Natural killer cell (primary cell): ENCODE results near the gene RBMX2. TPM values are rescaled to one million over a fixed set of nuclear protein-coding genes. Genes with fewer than 3 reads are reported as not detected.
A peak's percentile ranks its signal among the peaks of the same experiment; 100 is the strongest.

ENCODE experiments used
- ATAC-seq, 3 donors: fragments of 150-1000 bp in 2 of 3; fragments of 200-7000 bp in 1 of 3; cut with Tn5 transposase; 1 replicate in 1 of 3; 2 replicates in 2 of 3; pipeline ENCODE4 v1.10.0; 2021; ENCODE audit warnings: mild to moderate bottlenecking in 2 of 3, moderate library complexity in 2 of 3
- DNase-seq, 2 donors: peaks; one replicate each; pipeline versions ENCODE4 v3.0.0 to v3.0.0-alpha.2; 2013 to 2021; ENCODE audit warnings: mixed read lengths in 1 of 2
- H3K27ac ChIP-seq: one replicate; pipeline ENCODE4 v1.5.1; 2013; ENCODE audit warnings: mild to moderate bottlenecking, low read length
- H3K27me3 ChIP-seq: one replicate; pipeline ENCODE4 v1.6.1; 2013; ENCODE audit warnings: low read length; ENCODE audit not compliant: control insufficient read depth, insufficient read depth
- H3K36me3 ChIP-seq: one replicate; pipeline ENCODE4 v1.6.1; 2013; ENCODE audit warnings: low read length; ENCODE audit not compliant: control insufficient read depth, insufficient read depth
- H3K4me1 ChIP-seq: one replicate; pipeline ENCODE4 v1.6.1; 2013; ENCODE audit warnings: low read length; ENCODE audit not compliant: control insufficient read depth, insufficient read depth
- H3K4me3 ChIP-seq: one replicate; pipeline ENCODE4 v1.5.1; 2013; ENCODE audit warnings: low read length
- H3K9me3 ChIP-seq: one replicate; pipeline ENCODE4 v1.6.1; 2013; ENCODE audit warnings: low read length; ENCODE audit not compliant: control insufficient read depth, insufficient read depth
- H3K27ac Mint-ChIP-seq, 2 donors: one replicate each; pipeline ENCODE4 v1.8.0; 2022; ENCODE audit warnings: mild to moderate bottlenecking in 2 of 2, mixed read lengths in 2 of 2, moderate library complexity in 1 of 2
- H3K27me3 Mint-ChIP-seq, 2 donors: one replicate each; pipeline ENCODE4 v1.8.0; 2022; ENCODE audit warnings: low read depth in 2 of 2, mixed read lengths in 2 of 2
- H3K36me3 Mint-ChIP-seq: one replicate; pipeline ENCODE4 v1.8.0; 2022; ENCODE audit warnings: mixed read lengths
- H3K4me1 Mint-ChIP-seq, 2 donors: one replicate each; pipeline ENCODE4 v1.8.0; 2022; ENCODE audit warnings: mixed read lengths in 2 of 2
- H3K4me3 Mint-ChIP-seq: one replicate; pipeline ENCODE4 v1.8.0; 2022; ENCODE audit warnings: mild to moderate bottlenecking, moderate library complexity, mixed read lengths
- H3K9me3 Mint-ChIP-seq, 2 donors: one replicate each; pipeline ENCODE4 v1.8.0; 2022; ENCODE audit warnings: mixed read lengths in 2 of 2
- CTCF ChIP-seq: fragments of 200-600 bp; IDR thresholded peaks from one replicate; pipeline ENCODE4 v1.8.0; 2022; ENCODE audit warnings: antibody characterized with exemption
- WGBS: methylation state at CpG from one replicate; pipeline ENCODE4 v1.1.7; 2013; ENCODE audit warnings: missing lambda C conversion rate; ENCODE audit not compliant: insufficient coverage; 5-methylcytosine and 5-hydroxymethylcytosine counted together
- intact Hi-C: fragments of 100-400 bp; cut with micrococcal nuclease; formaldehyde crosslinking; loops from one replicate; pipeline ENCODE4 v1.14.2; 2022
- total RNA-seq, 4 donors: library from RNA; stranded (reverse); fragments of 120-200 nt in 1 of 4; gene quantifications; one replicate each; pipeline versions ENCODE4 v1.2.3 to v1.2.4, GENCODE V29; 2013 to 2022

RBMX2 gene
- total RNA-seq, 3 donors from 2014 or later (not counting 1 experiment from before 2014, with no cell fraction given) = 19.1 to 26.3 (median 21.9) TPM

- TF ChIP-seq CTCF = no peak
Measured at GRCh38 chrX:130415201-130415600, 13.4 kb downstream of the RBMX2 start.

GRCh38 chrX:130416785-130417184 lies 15.0 kb downstream of the RBMX2 start:
- DNase-seq (no peak), ATAC-seq (no peak)
- no peak overlapping the region for H3K4me3 ChIP-seq
- peaks cover 2% of the 10 kb centered on the region for H3K36me3 ChIP-seq
- no peaks in the 10 kb centered on the region for H3K4me1 ChIP-seq
- intact Hi-C loops = no loop called here
- Mint-ChIP-seq H3K4me1 (peaks cover 0 to 14% of the 10 kb centered on the region in 2 donors), H3K4me3 (no peak overlapping the region), H3K36me3 (no peaks in the 10 kb centered on the region), H3K27ac (peak overlapping the region in 1 of 2 donors; percentile 18), H3K9me3 (no peaks in the 10 kb centered on the region), H3K27me3 (peaks cover 0 to 12% of the 10 kb centered on the region in 2 donors)
- no peaks in the 10 kb centered on the region for H3K27me3 ChIP-seq
- 79% methylated on average over 4 of the region's 4 CpGs for WGBS
- H3K27ac ChIP-seq = no peak overlapping the region
- no peak for TF ChIP-seq CTCF
- no peaks in the 10 kb centered on the region for H3K9me3 ChIP-seq

More at GRCh38 chrX:130415201-130415600, 13.4 kb downstream of the RBMX2 start:
- Mint-ChIP-seq H3K4me3 (no peak overlapping the region), H3K27ac (peak overlapping the region in 1 of 2 donors; percentile 31), H3K4me1 (peaks cover 0 to 14% of the 10 kb centered on the region in 2 donors), H3K36me3 (no peaks in the 10 kb centered on the region), H3K9me3 (no peaks in the 10 kb centered on the region), H3K27me3 (no peaks in the 10 kb centered on the region)
- H3K4me3 ChIP-seq = no peak overlapping the region
- peaks cover 10% of the 10 kb centered on the region for H3K36me3 ChIP-seq
- no peaks in the 10 kb centered on the region for H3K9me3 ChIP-seq
- no peak overlapping the region for H3K27ac ChIP-seq
- WGBS = 58% methylated on average over 5 of the region's 7 CpGs
- intact Hi-C loops = no loop called here
- peak in 2 of 3 donors; percentile 40 to 41 for ATAC-seq
- no peaks in the 10 kb centered on the region for H3K27me3 ChIP-seq
- peak in 1 of 2 donors; percentile 22 for DNase-seq
- no peaks in the 10 kb centered on the region for H3K4me1 ChIP-seq

GRCh38 chrX:130418066-130418465 lies 16.3 kb downstream of the RBMX2 start:
- H3K4me3 Mint-ChIP-seq = no peak overlapping the region
- Histone ChIP-seq H3K4me1 (no peaks in the 10 kb centered on the region), H3K36me3 (peaks cover 2% of the 10 kb centered on the region), H3K4me3 (no peak overlapping the region), H3K27me3 (no peaks in the 10 kb centered on the region), H3K9me3 (no peaks in the 10 kb centered on the region), H3K27ac (no peak overlapping the region)
- no peak for TF ChIP-seq CTCF
- 88% methylated on average over 2 of the region's 2 CpGs for WGBS
- intact Hi-C loops = no loop called here
- H3K27ac Mint-ChIP-seq = no peak overlapping the region
- H3K9me3 Mint-ChIP-seq = no peaks in the 10 kb centered on the region
- no peak for DNase-seq
- ATAC-seq = no peak
- H3K36me3 Mint-ChIP-seq = no peaks in the 10 kb centered on the region
- peaks cover 0 to 14% of the 10 kb centered on the region in 2 donors for H3K4me1 Mint-ChIP-seq
- peaks cover 0 to 21% of the 10 kb centered on the region in 2 donors for H3K27me3 Mint-ChIP-seq

DNA sequence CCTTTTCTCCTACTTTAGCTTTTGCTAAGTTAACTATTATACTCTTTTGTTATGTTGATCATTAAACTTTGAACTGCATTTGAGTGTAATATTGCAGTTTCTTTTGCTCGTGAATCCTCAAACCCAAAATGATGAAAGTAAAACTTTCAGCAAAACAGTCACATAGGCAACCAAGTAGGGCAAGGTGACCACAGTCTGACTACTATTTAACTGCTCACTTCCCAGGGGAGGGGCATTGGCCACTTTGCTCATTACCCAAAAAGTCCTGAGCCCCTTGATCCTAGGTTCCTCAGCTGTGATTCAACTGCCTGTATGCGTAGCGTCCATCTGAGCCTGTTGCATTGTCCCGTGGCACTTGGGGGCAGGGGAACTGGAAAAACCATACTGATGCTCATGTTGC lies 17.0 kb downstream of the RBMX2 start:
- ATAC-seq (no peak), DNase-seq (no peak)
- no peak overlapping the region for H3K27ac ChIP-seq
- H3K9me3 ChIP-seq = no peaks in the 10 kb centered on the region
- Mint-ChIP-seq H3K27me3 (peaks cover 4 to 27% of the 10 kb centered on the region in 2 donors), H3K36me3 (no peaks in the 10 kb centered on the region), H3K4me3 (no peak overlapping the region), H3K4me1 (peaks cover 0 to 14% of the 10 kb centered on the region in 2 donors), H3K27ac (no peak overlapping the region), H3K9me3 (no peaks in the 10 kb centered on the region)
- H3K4me3 ChIP-seq = no peak overlapping the region
- intact Hi-C loops = no loop called here
- no peaks in the 10 kb centered on the region for H3K27me3 ChIP-seq
- no peak for TF ChIP-seq CTCF
- H3K36me3 ChIP-seq = peaks cover 2% of the 10 kb centered on the region
- 95% methylated on average over 3 of the region's 4 CpGs for WGBS
- H3K4me1 ChIP-seq = no peaks in the 10 kb centered on the region
